ENCODE measurements around the gene TNF.
"Not testable (repeated sequence)": the region's sequence is repeated elsewhere in the genome, so short reads cannot be mapped to it uniquely, and the experiment has no call there.

Gene TNF

DNA sequence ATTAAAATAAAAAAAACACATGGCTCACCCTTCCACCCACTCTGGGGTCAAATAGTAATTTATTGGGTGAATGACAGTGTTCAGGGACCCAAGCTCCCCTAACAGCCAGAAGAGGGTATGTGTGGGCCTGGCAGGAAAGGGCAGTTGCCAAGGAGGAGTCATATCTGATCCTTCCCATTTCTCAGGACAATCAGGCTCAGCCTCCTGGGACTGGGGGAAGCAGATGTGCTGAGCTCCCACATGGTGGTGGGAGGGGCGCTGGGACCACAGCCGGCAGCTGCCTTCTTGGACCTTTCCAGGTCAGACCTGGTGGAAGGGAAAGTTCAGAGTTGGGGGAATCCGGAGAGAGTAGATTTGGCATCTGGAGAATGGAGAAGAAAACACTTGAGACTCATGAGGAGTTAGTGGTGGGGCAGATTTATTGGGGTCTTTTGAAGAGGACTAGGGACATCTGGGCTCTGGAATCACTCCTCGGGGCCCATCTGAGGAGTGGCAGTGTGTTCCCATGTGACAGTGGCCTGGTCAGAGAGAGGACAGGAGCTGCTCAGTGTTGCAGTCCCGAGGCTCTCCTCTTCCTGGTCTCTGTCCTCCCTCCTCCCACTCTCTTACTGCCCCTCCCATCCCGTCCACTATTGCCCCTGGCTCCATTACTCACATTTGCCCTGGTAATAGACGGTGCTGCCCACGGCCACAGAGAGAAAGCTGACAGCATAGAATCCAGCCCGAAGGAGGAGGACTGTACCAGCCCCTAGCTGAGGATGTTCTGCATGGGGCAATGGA is 13.7 kb downstream of the TNF start:
- no peak for DNase-seq (ENCODE audit: low read depth)

DNA sequence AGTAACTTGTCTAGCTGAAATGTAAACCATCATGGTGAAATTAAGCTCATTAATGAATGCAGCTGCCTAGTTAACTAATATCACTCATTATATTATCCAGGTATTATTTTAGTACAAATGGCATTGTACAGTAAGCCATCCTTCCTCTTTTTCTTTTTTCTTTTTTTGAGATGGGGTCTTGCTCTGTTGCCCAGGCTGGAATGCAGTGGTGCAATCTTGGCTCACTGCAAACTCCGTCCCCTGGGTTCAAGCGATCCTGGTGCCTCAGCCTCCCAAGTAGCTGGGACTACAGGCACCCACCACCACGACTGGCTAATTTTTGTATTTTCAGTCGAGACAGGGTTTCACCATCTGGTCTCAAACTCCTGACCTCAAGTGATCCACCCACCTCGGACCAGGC is 15.3 kb downstream of the TNF start:
- not testable (repeated sequence) for DNase-seq (ENCODE audit: low read depth)

DNA sequence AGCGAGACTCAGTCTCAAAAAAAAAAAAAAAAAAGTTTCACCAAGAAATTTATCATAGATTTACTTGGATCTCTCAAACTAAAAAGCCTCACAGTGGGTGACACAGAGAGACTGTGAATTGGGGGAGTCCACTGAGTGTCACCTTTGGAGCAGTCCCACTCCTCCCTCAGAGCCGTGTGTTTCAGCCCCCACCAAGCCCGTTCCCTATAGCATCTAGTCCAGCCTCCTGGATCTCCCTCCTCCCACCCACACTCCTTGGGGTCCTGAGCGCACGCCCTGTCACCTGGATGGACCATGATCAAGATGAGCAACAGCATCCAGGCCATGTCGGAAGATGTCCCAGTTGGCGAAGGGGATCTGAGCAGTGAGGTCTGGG is 17.0 kb downstream of the TNF start:
- DNase-seq (ENCODE audit: low read depth), result no peak

DNA sequence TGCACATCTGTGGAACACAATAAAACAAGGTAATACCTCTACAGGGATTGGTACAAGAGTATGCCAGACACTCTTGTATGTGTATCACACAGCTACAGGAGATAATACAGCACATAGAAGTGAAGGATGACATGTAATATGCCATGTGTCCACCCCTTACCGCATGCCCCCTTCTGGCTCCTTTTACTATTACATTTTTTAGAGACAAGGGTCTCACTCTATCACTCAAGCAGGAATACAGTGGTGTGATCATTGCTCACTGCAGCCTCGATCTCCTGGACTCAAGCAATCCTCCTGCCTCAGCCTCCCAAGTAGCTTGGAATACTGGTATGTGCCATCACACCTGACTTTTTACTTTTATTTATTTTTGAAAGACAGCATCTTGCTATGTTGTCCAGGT is 21.6 kb downstream of the TNF start:
- no peak for DNase-seq (ENCODE audit: low read depth)

DNA sequence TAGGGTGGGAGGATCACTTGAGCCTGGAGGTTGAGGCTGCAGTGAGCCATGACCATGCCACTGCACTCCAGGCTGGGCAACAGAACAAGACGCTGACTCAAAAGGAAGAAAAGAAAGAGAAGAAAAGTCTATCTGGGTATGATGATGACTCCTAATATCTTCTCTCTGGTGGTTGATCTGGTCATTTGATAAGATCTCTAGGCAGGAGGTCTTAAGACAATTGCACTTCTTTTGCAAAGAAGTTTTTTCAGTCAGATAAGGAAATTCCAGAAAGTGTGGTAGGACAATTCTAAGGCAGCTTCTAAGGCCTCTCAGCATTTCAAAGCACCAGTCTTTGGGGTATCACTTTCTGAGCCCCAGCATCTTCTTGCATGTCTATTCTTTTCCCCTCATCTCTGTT is 32.0 kb downstream of the TNF start:
- no peak for DNase-seq (ENCODE audit: low read depth)

DNA sequence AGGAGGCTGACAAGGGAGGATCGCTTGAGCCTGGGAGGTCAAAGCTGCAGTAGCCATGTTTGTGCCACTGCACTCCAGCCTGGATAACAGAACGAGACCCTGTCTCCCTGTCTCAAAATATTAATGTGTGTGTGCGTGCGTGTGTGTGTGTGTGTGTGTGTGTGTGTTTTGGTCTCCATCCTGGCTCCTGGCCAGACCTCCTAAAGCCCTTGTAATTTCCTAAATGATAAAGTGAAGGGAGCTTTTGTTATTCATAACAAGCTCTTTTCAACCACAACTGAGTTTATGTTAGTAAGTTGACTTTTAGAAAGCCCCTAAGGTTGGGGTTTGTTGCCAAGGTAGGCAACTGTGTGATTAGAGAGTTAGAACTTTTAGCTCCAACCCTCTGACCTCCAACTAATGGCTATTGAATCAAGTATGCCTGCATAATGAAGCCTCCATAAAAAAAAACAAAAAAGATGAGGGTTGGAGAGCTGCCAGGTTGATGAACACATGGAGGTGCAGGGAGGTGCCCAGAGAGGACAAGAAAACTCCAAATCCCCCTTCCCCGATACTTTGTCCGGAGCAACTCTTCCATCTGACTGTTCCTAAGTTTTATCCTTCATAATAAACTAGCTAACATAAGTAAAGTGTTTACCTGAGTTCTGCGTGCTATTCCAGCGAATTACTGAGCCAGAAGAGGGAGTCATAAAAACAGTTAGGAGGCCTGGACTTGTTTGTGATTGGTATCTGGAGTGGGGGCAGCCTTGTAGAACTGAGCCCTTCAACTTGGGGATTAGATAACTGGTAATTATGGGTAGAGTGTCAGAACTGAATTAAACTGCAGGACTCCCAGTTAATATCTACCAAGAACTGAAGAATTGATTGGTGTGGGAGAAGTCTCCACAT is 34.4 kb downstream of the TNF start:
- DNase-seq (ENCODE audit: low read depth), result no peak

DNA sequence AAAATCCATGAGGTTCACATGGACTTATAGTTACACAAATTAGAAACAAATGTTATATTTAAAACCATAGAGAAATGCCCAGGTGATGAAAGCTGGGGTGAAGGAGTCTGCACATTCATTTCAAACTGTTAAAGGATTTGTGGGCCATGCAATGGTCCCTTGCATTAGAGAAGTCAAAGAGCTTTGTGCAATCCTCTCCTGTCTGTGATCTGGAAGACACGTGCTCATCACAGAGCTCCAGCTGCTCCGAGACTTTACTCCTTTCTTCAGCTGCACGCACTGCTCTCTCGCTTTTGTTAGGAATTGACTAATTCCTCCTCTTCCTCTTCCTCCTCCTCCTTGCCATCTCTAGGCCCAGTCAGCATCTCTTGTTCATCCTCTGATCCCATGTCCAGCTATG is 35.6 kb downstream of the TNF start:
- no peak for DNase-seq (ENCODE audit: low read depth)

DNA sequence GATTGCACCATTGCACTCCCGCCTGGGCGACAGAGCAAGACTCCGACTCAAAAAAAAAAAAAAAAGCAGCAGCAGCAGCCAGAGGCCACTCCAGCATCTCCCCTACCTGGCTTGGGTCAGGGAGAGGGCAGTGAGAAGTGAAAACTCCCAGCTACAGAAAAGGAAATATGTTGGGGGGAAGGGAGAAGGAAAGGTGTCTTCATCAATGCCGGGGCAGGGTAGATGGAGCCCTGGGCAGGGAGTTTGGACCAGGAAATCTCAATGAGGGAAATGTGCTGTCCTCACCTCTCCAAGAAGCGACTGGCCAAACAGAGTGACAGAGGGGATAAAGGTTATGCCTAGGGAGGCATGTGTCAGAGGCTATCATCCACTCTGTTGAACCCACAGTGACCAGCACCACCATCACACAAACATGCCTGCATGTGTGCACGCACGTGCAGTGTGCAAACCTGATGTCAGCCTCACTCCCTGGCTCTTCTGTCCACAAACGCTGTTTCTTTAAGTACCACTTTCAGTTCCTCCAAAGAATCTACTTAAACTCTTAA is 38.8 kb downstream of the TNF start:
- DNase-seq (ENCODE audit: low read depth), result no peak

DNA sequence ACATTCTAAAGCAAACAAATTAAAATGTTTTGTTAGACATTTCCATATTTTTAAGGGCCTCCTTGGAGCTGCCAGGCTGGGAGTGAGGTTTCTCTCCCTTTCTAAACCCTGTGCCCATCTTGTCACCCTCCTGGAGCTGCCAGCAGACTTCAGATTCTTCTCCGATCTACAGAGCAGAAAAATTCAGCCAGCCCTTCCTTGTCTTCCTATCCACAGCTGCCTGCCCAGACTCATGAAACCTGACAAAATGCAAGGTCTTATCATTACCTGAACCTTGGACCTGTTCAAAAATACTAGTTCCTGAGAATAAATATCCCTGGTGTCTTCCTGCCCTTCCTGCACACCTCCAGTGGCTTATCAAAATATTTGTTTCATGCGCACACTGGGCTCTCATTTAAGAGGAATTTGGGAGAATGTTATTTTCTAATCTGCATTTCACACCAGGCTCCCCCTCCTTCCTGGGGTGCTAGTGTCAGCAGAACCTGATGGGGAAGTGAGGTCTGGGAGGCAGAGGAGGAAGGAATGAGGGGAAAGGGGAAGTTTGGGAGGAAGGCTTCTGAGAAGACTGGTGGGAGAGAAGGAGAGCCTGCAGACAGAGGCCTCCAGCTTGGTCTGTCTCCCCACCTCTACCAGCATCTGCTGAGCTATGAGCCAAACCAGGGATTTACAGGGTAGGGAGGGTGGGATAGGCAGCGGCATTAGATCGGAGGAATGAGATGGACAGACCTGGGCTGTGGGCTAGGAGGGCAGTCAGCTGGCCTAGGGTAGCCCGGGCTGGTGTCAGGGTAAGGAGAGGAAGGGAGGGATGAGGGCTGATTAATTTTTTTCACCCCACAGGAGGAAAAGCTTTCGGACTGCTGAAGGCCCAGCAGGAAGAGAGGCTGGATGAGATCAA is 39.6 kb downstream of the TNF start, which contains the start of gene AIF1:
TSS of gene AIF1 (plus strand) at position 551 of the 895 bp plus-strand sequence. CDS start at position 647, 96 bp downstream.
- DNase-seq (ENCODE audit: low read depth), result no peak

DNA sequence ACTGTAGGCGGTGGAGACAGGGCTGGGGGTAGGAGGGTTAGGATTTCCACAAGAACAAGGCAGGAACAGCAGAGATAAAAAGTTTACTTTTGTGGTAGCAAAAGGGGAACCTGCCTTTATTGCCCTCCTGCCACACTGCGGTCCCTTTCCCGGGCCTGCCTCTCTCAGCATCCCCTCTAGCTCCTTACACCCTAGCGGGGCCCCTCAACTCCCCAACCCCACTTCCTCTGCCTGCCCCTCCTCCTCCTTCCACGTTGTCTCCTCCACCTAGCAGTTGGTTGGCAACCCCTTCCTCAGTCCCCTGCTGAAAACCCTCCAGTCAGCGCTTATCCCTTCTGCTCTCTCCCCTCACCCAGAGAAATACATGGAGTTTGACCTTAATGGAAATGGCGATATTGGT is 40.4 kb downstream of the TNF start:
- no peak for DNase-seq (ENCODE audit: low read depth)

DNA sequence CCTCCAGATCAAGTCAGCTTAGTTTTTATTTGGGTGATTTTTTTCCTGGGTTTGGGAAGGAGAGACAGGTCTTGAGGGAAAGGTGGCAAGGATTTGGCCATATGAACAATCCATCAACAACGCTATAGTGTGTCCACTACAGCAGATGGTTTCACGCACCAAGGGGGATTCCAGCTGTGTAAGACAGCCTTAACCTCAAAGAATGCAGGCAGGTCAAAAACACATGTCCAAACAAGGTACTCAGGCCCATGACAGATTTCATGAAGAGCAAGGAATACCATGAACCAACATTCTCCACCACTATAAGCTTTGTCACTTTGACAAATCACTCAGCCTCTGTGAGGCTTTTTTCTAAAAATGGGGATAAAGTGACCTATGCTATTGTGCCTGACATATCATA is 41.6 kb downstream of the TNF start:
- no peak for DNase-seq (ENCODE audit: low read depth)

DNA sequence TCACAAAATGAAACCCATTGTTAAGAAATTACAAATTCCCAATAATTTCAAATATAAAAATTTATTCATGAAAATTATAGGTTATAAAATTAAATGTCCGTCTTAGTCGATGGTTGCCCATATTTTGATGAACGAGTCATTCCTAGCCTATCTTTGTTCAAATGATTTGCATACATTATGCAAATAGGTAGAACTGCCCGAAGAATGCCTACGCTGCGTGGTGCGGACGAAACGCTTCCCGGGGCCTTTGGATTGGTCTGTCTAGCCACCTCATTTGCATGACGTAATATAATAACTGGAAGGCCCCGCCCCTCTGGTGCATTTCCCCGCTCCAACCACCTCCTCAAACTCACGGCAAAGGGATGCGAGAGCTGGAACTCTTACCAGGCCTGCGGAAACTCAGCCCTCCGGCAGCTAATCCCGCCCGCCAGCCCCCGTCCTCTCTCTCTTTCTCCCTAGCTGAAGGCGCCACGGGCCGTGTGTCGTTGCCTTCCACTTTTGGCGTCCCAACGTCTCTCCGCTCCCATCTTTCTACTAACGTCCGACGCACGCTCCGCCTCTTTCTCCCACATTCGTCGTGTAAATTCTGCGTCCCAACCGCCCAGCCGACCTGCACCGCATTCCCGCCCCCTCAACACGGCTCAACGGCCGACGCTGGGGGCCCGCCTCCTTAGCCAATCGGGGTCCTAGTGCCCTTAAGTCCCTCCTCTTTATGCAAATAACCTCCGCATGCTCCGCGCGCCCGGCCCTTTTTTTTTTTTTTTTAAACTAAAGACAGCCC is 44.6 kb downstream of the TNF start:
- peak; percentile 96 for DNase-seq (ENCODE audit: low read depth)

DNA sequence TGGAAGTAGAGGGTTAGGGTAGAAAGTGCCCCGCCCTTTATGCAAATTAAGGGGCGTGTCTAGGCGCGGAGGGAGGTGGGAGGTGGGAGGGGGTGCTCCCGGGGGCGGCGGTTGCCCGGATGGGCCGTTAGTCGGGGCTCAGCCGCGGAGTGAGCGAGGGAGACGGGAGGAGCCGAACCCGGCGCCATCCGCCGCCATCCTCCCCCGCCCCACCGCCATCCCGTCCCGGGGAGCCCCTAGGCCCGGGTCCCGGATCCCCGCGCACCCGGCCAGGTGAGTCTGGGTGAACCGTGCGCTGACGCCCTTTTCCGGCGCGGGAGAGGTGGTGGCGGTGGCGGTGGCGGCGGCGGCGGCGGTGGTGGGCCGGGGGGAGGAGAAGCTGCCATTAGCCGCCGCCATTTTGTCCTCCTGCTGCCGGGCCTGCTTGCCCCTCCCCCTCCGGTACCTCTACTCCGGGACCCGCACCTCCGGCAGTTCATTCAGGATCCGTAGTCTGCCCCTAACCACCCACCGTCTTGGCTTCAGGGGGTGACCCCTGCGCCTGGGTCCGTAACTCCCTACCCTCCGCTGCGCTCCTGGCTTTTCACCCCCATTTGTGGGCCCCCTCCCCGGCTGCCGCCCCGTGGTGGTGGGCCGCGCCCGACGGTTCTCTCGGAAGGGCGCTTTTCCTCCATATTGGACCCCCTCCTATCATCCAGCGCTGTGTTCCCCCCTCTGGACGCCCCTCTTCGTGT is 45.4 kb downstream of the TNF start, which contains the start of gene PRRC2A:
TSS of gene PRRC2A (plus strand) at position 130 of the 734 bp plus-strand sequence. CDS start 2,075 bp downstream, outside the sequence.
- no peak for DNase-seq (ENCODE audit: low read depth)

DNA sequence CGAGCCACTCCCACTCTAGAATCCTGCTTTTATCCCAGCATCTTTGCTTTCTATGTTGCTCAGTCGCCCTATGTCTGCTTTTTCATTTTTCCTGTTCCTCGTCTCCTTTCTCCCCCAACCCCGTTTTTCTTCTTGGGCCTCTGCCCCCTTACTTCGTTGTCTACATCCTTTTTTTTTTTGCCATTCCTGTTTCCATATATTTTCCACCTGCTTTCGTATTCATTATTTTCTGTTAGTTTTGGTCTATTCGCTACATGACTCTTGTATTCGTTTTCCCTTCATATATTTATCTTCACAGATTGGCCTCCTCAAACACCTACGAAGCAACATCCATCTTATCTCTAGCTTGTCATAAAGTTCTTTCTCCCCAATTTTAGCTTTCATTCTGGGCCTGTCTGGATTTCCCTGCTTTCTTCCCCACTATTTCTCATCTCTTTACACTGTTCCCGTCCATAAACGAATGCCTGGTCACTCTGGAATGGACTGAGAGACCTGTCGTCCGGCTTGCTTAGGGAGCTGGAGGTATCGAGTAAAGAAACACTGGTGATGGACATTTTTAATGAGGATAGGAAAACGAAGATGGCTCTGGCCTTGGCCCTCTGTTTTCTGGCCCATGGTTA is 46.1 kb downstream of the TNF start:
- no peak for DNase-seq (ENCODE audit: low read depth)

DNA sequence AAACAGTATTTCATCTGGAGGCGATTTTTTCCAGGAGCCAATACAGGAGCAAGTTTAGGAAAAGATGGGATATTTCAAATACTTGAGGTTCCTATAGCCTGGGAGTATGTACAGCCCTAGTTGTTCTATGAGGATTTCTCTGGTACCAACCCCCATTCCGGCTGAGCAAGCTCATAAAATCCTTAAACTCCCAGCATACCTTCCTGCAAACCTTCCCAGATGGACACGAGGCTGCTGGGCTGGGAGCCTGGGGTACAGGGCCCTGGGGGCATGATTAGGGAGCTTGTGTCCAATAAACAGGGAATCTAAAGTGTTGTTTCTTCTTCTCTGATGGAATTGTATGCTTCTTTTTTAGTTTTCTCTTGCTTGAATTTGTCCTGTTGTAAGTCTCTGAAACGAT is 46.6 kb downstream of the TNF start:
- no peak for DNase-seq (ENCODE audit: low read depth)

DNA sequence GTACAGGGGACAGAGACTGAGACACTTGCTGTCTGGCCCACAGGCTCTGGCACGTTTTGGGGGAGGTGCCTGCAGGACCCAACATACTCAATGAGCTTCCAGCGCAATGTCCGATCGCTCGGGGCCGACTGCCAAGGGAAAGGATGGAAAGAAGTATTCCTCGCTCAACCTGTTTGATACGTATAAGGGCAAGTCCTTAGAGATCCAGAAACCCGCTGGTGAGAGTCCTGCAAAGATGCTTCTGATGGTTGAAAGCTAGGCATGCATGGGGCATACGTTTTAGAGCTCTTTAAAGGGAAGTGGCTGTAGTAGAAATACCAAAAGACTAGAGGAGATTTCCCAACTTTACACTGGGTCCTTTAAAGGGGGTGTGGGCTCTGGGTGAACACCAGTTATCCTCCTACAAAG is 47.3 kb downstream of the TNF start:
- DNase-seq (ENCODE audit: low read depth), result no peak

DNA sequence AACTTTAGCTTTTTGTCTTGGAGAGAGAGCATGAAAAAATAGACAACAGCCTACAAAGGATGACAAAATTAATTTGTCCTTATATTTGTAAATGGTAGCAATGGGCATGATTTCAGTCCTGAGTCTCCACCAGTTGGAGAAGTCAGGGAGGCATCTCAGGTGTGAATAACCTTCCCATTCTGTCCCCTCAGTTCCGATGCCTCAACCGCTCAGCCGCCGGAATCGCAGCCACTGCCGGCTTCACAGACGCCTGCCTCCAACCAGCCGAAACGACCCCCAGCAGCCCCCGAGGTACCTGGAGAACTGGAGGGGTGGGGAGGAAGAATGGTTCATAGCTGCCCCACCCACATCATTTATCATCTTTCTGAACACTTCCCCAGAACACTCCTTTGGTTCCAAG is 48.7 kb downstream of the TNF start:
- DNase-seq (ENCODE audit: low read depth), result no peak

DNA sequence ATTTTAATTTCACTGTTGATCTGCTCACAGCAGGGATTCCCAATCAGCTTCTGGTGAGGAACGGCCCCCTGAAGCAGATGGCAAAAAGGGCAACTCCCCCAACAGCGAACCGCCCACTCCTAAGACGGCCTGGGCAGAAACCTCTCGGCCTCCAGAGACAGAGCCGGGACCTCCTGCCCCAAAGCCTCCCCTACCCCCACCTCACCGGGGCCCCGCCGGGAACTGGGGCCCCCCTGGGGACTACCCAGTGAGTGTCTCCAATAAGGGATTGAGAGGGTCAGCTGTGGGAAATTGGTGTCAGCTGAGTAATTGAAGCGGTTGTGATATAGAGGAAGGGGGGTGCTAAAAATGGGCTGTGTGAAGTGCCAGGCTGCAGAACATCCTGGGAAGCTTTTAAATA is 51.6 kb downstream of the TNF start:
- no peak for DNase-seq (ENCODE audit: low read depth)

DNA sequence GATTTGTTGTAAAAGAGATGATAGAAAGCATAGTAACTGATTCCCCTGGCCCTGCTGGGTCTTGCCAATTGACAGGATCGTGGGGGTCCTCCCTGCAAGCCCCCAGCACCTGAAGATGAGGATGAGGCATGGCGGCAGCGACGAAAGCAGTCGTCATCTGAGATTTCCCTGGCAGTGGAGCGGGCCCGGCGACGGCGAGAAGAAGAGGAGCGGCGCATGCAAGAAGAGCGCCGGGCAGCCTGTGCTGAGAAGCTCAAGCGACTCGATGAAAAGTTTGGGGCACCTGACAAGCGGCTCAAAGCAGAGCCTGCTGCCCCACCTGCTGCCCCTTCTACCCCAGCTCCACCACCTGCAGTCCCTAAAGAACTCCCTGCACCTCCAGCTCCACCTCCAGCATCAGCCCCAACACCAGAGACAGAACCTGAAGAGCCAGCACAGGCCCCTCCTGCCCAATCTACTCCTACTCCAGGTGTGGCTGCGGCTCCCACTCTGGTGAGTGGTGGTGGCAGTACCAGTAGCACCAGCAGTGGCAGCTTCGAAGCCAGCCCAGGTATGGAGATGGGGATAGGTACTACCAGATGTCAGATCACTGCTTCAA is 52.4 kb downstream of the TNF start:
- no peak for DNase-seq (ENCODE audit: low read depth)
